Measurements from ENCODE around the gene PRRC2C.

GRCh38 chr1:171507435-171507834 lies 22.1 kb downstream of the PRRC2C start:
- TF ChIP-seq YY1 (IDR thresholded peaks at IDR 0.05; ENCODE audit: low read depth) (no peak), FOXM1 (IDR thresholded peaks at IDR 0.05; ENCODE audit: borderline replicate concordance, low read depth) (no peak), CEBPB (IDR thresholded peaks at IDR 0.05) (no peak), TEAD4 (IDR thresholded peaks at IDR 0.05) (no peak), MAX (IDR thresholded peaks at IDR 0.05) (no peak), EP300 (IDR thresholded peaks at IDR 0.05; ENCODE audit: borderline replicate concordance) (no peak), RAD21 (IDR thresholded peaks at IDR 0.05; ENCODE audit: low read depth) (no peak), REST (IDR thresholded peaks at IDR 0.05; ENCODE audit: low read depth) (no peak), EGR1 (IDR thresholded peaks at IDR 0.05) (no peak)
